ENCODE data around the gene RRAS2.
"Not testable (repeated sequence)": the region's sequence is repeated elsewhere in the genome, so short reads cannot be mapped to it uniquely, and the experiment has no call there.

Gene RRAS2

GRCh38 chr11:14359501-14360031 is 583 bp upstream of the RRAS2 start:
- Histone ChIP-seq H3K36me3 (replicated peaks; ENCODE audit: insufficient read depth, low read length) (no peaks in the 10 kb centered on the region), H3K9me3 (replicated peaks; ENCODE audit: insufficient read depth, low read length) (no peaks in the 10 kb centered on the region), H3K4me3 (ENCODE audit: low read length) (peak overlapping the region; percentile 60), H3F3A (ENCODE audit: insufficient read depth, low read length) (no peaks in the 10 kb centered on the region), H3K79me2 (ENCODE audit: low read length) (peaks cover 19% of the 10 kb centered on the region), H3K27me3 (replicated peaks; ENCODE audit: insufficient read depth, low read length) (no peaks in the 10 kb centered on the region), H3K4me2 (ENCODE audit: low read depth, low read length) (peak overlapping the region; percentile 60), H3K9me2 (replicated peaks; ENCODE audit: insufficient read depth, low read length) (no peaks in the 10 kb centered on the region), H2AFZ (ENCODE audit: low read length) (peak overlapping the region; percentile 28; the same call in 1 of the 2 replicates), H4K20me1 (ENCODE audit: insufficient read depth, low read length) (no peaks in the 10 kb centered on the region), H3K9ac (ENCODE audit: low read length) (no peak overlapping the region), H3K4me1 (ENCODE audit: low read length) (0 out of 2 replicates have a peak, but pooled peaks cover 6% of the 10 kb centered on the region), H3K27ac (ENCODE audit: low read length) (no peak overlapping the region)
- DNase-seq: no peak
- TF ChIP-seq, protein P1, sequence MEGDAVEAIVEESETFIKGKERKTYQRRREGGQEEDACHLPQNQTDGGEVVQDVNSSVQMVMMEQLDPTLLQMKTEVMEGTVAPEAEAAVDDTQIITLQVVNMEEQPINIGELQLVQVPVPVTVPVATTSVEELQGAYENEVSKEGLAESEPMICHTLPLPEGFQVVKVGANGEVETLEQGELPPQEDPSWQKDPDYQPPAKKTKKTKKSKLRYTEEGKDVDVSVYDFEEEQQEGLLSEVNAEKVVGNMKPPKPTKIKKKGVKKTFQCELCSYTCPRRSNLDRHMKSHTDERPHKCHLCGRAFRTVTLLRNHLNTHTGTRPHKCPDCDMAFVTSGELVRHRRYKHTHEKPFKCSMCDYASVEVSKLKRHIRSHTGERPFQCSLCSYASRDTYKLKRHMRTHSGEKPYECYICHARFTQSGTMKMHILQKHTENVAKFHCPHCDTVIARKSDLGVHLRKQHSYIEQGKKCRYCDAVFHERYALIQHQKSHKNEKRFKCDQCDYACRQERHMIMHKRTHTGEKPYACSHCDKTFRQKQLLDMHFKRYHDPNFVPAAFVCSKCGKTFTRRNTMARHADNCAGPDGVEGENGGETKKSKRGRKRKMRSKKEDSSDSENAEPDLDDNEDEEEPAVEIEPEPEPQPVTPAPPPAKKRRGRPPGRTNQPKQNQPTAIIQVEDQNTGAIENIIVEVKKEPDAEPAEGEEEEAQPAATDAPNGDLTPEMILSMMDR (IDR thresholded peaks at IDR 0.05; ENCODE audit: low read length): no peak

DNA sequence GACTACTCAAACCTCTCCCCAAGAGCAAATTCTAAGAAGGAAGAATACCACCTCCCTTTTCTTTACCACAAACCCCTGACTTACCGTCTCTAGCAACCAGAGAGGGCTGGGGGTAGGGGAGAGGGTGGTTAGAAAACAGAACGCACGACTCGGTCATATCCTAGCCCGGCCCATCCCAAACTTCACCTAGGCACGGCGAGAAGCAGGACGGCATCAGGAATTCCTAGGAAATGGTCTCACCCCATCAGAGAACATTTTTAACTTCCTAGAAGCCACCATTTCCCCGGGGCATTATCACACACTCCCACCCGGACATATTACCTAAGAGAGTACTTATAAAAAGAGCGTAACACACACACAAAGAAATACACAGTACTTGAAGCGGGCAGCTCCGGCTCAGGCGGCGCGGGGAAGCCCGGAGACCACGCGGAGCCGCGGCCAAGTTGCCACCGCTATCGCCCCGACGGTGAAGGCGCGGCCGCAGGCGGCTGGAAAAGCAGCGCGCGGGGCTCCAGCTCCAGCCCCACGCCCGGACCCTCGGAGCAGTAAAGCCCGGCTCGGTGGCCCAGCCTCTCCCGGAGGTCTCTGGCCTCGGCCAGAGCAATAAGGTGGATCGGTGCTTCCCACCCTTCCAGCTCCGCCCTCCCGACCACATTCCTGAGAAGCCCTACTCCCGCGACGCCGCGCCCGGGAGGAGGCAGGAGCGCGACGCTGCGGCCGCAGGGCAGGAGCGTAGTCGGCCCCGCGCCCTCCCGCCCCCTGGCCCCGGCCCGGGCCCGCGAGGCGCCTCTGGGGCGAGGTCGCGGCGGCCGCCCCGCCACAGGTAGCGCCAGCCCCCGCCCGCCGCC is 878 bp downstream of the RRAS2 start:
- Histone ChIP-seq H2AFZ (ENCODE audit: low read length) (peak overlapping the region; percentile 89), H3K4me3 (ENCODE audit: low read length) (peak overlapping the region; percentile 85), H3K4me1 (ENCODE audit: low read length) (0 out of 2 replicates have a peak, but pooled peaks cover 6% of the 10 kb centered on the region), H3K9ac (ENCODE audit: low read length) (peak overlapping the region; percentile 65), H3K36me3 (replicated peaks; ENCODE audit: insufficient read depth, low read length) (no peaks in the 10 kb centered on the region), H3F3A (ENCODE audit: insufficient read depth, low read length) (no peaks in the 10 kb centered on the region), H3K79me2 (ENCODE audit: low read length) (peaks cover 26% of the 10 kb centered on the region), H3K9me3 (replicated peaks; ENCODE audit: insufficient read depth, low read length) (no peaks in the 10 kb centered on the region), H3K27me3 (replicated peaks; ENCODE audit: insufficient read depth, low read length) (no peaks in the 10 kb centered on the region), H4K20me1 (ENCODE audit: insufficient read depth, low read length) (no peaks in the 10 kb centered on the region), H3K4me2 (ENCODE audit: low read depth, low read length) (peak overlapping the region; percentile 80), H3K9me2 (replicated peaks; ENCODE audit: insufficient read depth, low read length) (no peaks in the 10 kb centered on the region), H3K27ac (ENCODE audit: low read length) (no peak overlapping the region)
- no peak for TF ChIP-seq EZH2 (optimal IDR thresholded peaks at IDR 0.05; ENCODE audit: low read depth, low read length)
- TF ChIP-seq EZH2phosphoT487 (IDR thresholded peaks at IDR 0.05; ENCODE audit: low read length): no peak
- TF ChIP-seq, protein P1 (IDR thresholded peaks at IDR 0.05; ENCODE audit: low read length): no peak
- peak; percentile 36 for DNase-seq

- Histone ChIP-seq H4K20me1 (ENCODE audit: insufficient read depth, low read length) (no peaks in the 10 kb centered on the region), H3K27ac (ENCODE audit: low read length) (no peak overlapping the region), H3K4me1 (ENCODE audit: low read length) (0 out of 2 replicates have a peak, but pooled peaks cover 6% of the 10 kb centered on the region), H3K36me3 (replicated peaks; ENCODE audit: insufficient read depth, low read length) (no peaks in the 10 kb centered on the region), H2AFZ (ENCODE audit: low read length) (no peak overlapping the region), H3K4me2 (ENCODE audit: low read depth, low read length) (no peak overlapping the region), H3K27me3 (replicated peaks; ENCODE audit: insufficient read depth, low read length) (no peaks in the 10 kb centered on the region), H3K9me3 (replicated peaks; ENCODE audit: insufficient read depth, low read length) (no peaks in the 10 kb centered on the region), H3K79me2 (ENCODE audit: low read length) (peaks cover 28% of the 10 kb centered on the region), H3F3A (ENCODE audit: insufficient read depth, low read length) (no peaks in the 10 kb centered on the region), H3K4me3 (ENCODE audit: low read length) (no peak overlapping the region), H3K9ac (ENCODE audit: low read length) (no peak overlapping the region), H3K9me2 (replicated peaks; ENCODE audit: insufficient read depth, low read length) (no peaks in the 10 kb centered on the region)
- TF ChIP-seq EZH2 (optimal IDR thresholded peaks at IDR 0.05; ENCODE audit: low read depth, low read length) (no peak), EZH2phosphoT487 (IDR thresholded peaks at IDR 0.05; ENCODE audit: low read length) (no peak)
- TF ChIP-seq, protein P1 (IDR thresholded peaks at IDR 0.05; ENCODE audit: low read length): no peak
- no peak for DNase-seq
These were observed 2.6 kb downstream of the RRAS2 start for GRCh38 chr11:14356342-14356741.

DNA sequence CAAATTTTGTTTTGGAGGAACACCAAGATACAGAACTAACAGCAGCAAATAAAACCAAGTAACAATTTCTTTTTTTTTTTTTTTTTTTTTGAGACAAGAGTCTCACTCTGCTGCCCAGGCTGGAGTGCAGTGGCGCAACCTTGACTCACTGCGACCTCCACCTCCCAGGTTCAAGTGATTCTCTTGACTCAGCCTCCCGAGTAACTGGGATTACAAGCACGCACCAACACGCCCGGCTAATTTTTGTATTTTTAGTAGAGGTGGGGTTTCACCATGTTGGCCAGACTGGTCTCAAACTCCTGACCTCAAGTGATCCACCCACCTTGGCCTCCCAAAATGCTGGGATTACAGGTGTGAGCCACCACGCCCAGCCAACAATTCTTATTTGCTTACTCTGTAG is 4.4 kb downstream of the RRAS2 start:
- not testable (repeated sequence) for DNase-seq; H3K27me3 ChIP-seq (replicated peaks; ENCODE audit: insufficient read depth, low read length); H3F3A ChIP-seq (ENCODE audit: insufficient read depth, low read length); H2AFZ ChIP-seq (ENCODE audit: low read length); H3K36me3 ChIP-seq (replicated peaks; ENCODE audit: insufficient read depth, low read length); H3K27ac ChIP-seq (ENCODE audit: low read length); H3K9ac ChIP-seq (ENCODE audit: low read length); H3K4me3 ChIP-seq (ENCODE audit: low read length); H3K4me1 ChIP-seq (ENCODE audit: low read length); H4K20me1 ChIP-seq (ENCODE audit: insufficient read depth, low read length); H3K9me3 ChIP-seq (replicated peaks; ENCODE audit: insufficient read depth, low read length); H3K9me2 ChIP-seq (replicated peaks; ENCODE audit: insufficient read depth, low read length); H3K4me2 ChIP-seq (ENCODE audit: low read depth, low read length)
- peaks cover 36% of the 10 kb centered on the region for H3K79me2 ChIP-seq (ENCODE audit: low read length)
